Measurements from ENCODE around the gene IRAK1.

IRAK1 gene

GRCh38 chrX:154006947-154007346 is 12.8 kb downstream of the IRAK1 start:
- Histone ChIP-seq H2BK15ac (replicated peaks; ENCODE audit: low read depth) (no peak overlapping the region), H3K79me1 (ENCODE audit: low read length) (no peaks in the 10 kb centered on the region), H3K4ac (ENCODE audit: low read depth, low read length) (no peak overlapping the region), H2AK5ac (ENCODE audit: low read length) (no peak overlapping the region), H3K18ac (ENCODE audit: low read length) (no peak overlapping the region), H3K36me3 (ENCODE audit: control insufficient read depth, insufficient read depth, low read length) (no peaks in the 10 kb centered on the region), H3K27me3 (ENCODE audit: insufficient read depth, low read length, poor library complexity) (no peaks in the 10 kb centered on the region), H2BK5ac (ENCODE audit: low read length) (no peak overlapping the region), H3K79me2 (ENCODE audit: control insufficient read depth, insufficient read depth, low read length) (no peaks in the 10 kb centered on the region), H2BK120ac (ENCODE audit: low read depth, low read length) (no peak overlapping the region), H3K27ac (ENCODE audit: low read depth, low read length) (no peak overlapping the region), H3K9ac (ENCODE audit: low read length) (no peak overlapping the region), H3K56ac (ENCODE audit: low read length) (no peak overlapping the region), H3K4me3 (ENCODE audit: low read length) (no peak overlapping the region), H3K4me2 (ENCODE audit: low read length) (no peak overlapping the region), H4K5ac (ENCODE audit: low read length) (no peak overlapping the region), H3K23ac (ENCODE audit: low read length) (no peak overlapping the region), H3K4me1 (ENCODE audit: control insufficient read depth, low read depth, low read length) (no peaks in the 10 kb centered on the region), H4K8ac (ENCODE audit: low read depth, low read length) (no peak overlapping the region)
- WGBS (ENCODE audit: extremely low coverage, insufficient coverage, low lambda C conversion rate) = no CpG with 5 or more reads among the region's 20 CpGs
- no peak for DNase-seq

- Histone ChIP-seq H3K9ac (ENCODE audit: low read length) (no peak overlapping the region), H3K4me2 (ENCODE audit: low read length) (no peak overlapping the region), H3K27ac (ENCODE audit: low read depth, low read length) (no peak overlapping the region), H4K5ac (ENCODE audit: low read length) (no peak overlapping the region), H3K56ac (ENCODE audit: low read length) (no peak overlapping the region), H2AK5ac (ENCODE audit: low read length) (no peak overlapping the region), H3K27me3 (ENCODE audit: insufficient read depth, low read length, poor library complexity) (no peaks in the 10 kb centered on the region), H2BK5ac (ENCODE audit: low read length) (no peak overlapping the region), H3K23ac (ENCODE audit: low read length) (no peak overlapping the region), H3K36me3 (ENCODE audit: control insufficient read depth, insufficient read depth, low read length) (no peaks in the 10 kb centered on the region), H2BK15ac (replicated peaks; ENCODE audit: low read depth) (no peak overlapping the region), H3K4me3 (ENCODE audit: low read length) (no peak overlapping the region), H2BK120ac (ENCODE audit: low read depth, low read length) (no peak overlapping the region), H3K18ac (ENCODE audit: low read length) (no peak overlapping the region), H3K4me1 (ENCODE audit: control insufficient read depth, low read depth, low read length) (no peaks in the 10 kb centered on the region), H3K4ac (ENCODE audit: low read depth, low read length) (no peak overlapping the region), H3K79me1 (ENCODE audit: low read length) (no peaks in the 10 kb centered on the region), H3K79me2 (ENCODE audit: control insufficient read depth, insufficient read depth, low read length) (no peaks in the 10 kb centered on the region), H4K8ac (ENCODE audit: low read depth, low read length) (no peak overlapping the region)
- WGBS (ENCODE audit: extremely low coverage, insufficient coverage, low lambda C conversion rate) = no CpG with 5 or more reads among the region's 11 CpGs
- no peak for DNase-seq
Observed at GRCh38 chrX:154004315-154004714, 15.4 kb downstream of the IRAK1 start.

- Histone ChIP-seq H2BK5ac (ENCODE audit: low read length) (no peak overlapping the region), H3K9ac (ENCODE audit: low read length) (no peak overlapping the region), H3K27ac (ENCODE audit: low read depth, low read length) (no peak overlapping the region), H3K79me2 (ENCODE audit: control insufficient read depth, insufficient read depth, low read length) (no peaks in the 10 kb centered on the region), H3K4me1 (ENCODE audit: control insufficient read depth, low read depth, low read length) (no peaks in the 10 kb centered on the region), H3K27me3 (ENCODE audit: insufficient read depth, low read length, poor library complexity) (no peaks in the 10 kb centered on the region), H3K4me2 (ENCODE audit: low read length) (no peak overlapping the region), H3K56ac (ENCODE audit: low read length) (peak overlapping the region; percentile 76), H4K5ac (ENCODE audit: low read length) (no peak overlapping the region), H3K23ac (ENCODE audit: low read length) (no peak overlapping the region), H3K36me3 (ENCODE audit: control insufficient read depth, insufficient read depth, low read length) (no peaks in the 10 kb centered on the region), H3K4me3 (ENCODE audit: low read length) (no peak overlapping the region), H3K4ac (ENCODE audit: low read depth, low read length) (peak overlapping the region; percentile 22), H2BK15ac (replicated peaks; ENCODE audit: low read depth) (no peak overlapping the region), H2AK5ac (ENCODE audit: low read length) (no peak overlapping the region), H3K79me1 (ENCODE audit: low read length) (no peaks in the 10 kb centered on the region), H3K18ac (ENCODE audit: low read length) (peak overlapping the region; percentile 33), H2BK120ac (ENCODE audit: low read depth, low read length) (no peak overlapping the region), H4K8ac (ENCODE audit: low read depth, low read length) (no peak overlapping the region)
- peak; percentile 73 for DNase-seq
- WGBS (ENCODE audit: extremely low coverage, insufficient coverage, low lambda C conversion rate) = no CpG with 5 or more reads among the region's 17 CpGs
Observed at GRCh38 chrX:154002215-154002719, 17.4 kb downstream of the IRAK1 start.

GRCh38 chrX:154000051-154000450 is 19.7 kb downstream of the IRAK1 start:
- no peak overlapping the region for H3K18ac ChIP-seq (ENCODE audit: low read length)
- no peak overlapping the region for H3K9ac ChIP-seq (ENCODE audit: low read length)
- H4K8ac ChIP-seq (ENCODE audit: low read depth, low read length) = no peak overlapping the region
- no peak overlapping the region for H3K4me3 ChIP-seq (ENCODE audit: low read length)
- H3K23ac ChIP-seq (ENCODE audit: low read length) = no peak overlapping the region
- no peak overlapping the region for H2BK15ac ChIP-seq (replicated peaks; ENCODE audit: low read depth)
- no CpG with 5 or more reads among the region's 5 CpGs for WGBS (ENCODE audit: extremely low coverage, insufficient coverage, low lambda C conversion rate)
- no peak overlapping the region for H2BK5ac ChIP-seq (ENCODE audit: low read length)
- H3K56ac ChIP-seq (ENCODE audit: low read length) = no peak overlapping the region
- H2BK120ac ChIP-seq (ENCODE audit: low read depth, low read length) = no peak overlapping the region
- H3K27me3 ChIP-seq (ENCODE audit: insufficient read depth, low read length, poor library complexity) = no peaks in the 10 kb centered on the region
- no peak overlapping the region for H2AK5ac ChIP-seq (ENCODE audit: low read length)
- no peaks in the 10 kb centered on the region for H3K79me2 ChIP-seq (ENCODE audit: control insufficient read depth, insufficient read depth, low read length)
- H3K79me1 ChIP-seq (ENCODE audit: low read length) = no peaks in the 10 kb centered on the region
- H3K27ac ChIP-seq (ENCODE audit: low read depth, low read length) = no peak overlapping the region
- DNase-seq = peak; percentile 59
- no peaks in the 10 kb centered on the region for H3K4me1 ChIP-seq (ENCODE audit: control insufficient read depth, low read depth, low read length)
- no peaks in the 10 kb centered on the region for H3K36me3 ChIP-seq (ENCODE audit: control insufficient read depth, insufficient read depth, low read length)
- H3K4me2 ChIP-seq (ENCODE audit: low read length) = no peak overlapping the region
- H4K5ac ChIP-seq (ENCODE audit: low read length) = no peak overlapping the region
- H3K4ac ChIP-seq (ENCODE audit: low read depth, low read length) = no peak overlapping the region

- no peaks in the 10 kb centered on the region for H3K79me1 ChIP-seq (ENCODE audit: low read length)
- H2BK15ac ChIP-seq (replicated peaks; ENCODE audit: low read depth) = no peak overlapping the region
- H3K18ac ChIP-seq (ENCODE audit: low read length) = peak overlapping the region; percentile 45
- H3K79me2 ChIP-seq (ENCODE audit: control insufficient read depth, insufficient read depth, low read length) = no peaks in the 10 kb centered on the region
- no CpG with 5 or more reads among the region's 19 CpGs for WGBS (ENCODE audit: extremely low coverage, insufficient coverage, low lambda C conversion rate)
- H3K4me1 ChIP-seq (ENCODE audit: control insufficient read depth, low read depth, low read length) = no peaks in the 10 kb centered on the region
- no peak overlapping the region for H4K8ac ChIP-seq (ENCODE audit: low read depth, low read length)
- DNase-seq = no peak
- no peak overlapping the region for H2AK5ac ChIP-seq (ENCODE audit: low read length)
- H3K56ac ChIP-seq (ENCODE audit: low read length) = no peak overlapping the region
- no peak overlapping the region for H3K9ac ChIP-seq (ENCODE audit: low read length)
- no peak overlapping the region for H2BK120ac ChIP-seq (ENCODE audit: low read depth, low read length)
- H3K23ac ChIP-seq (ENCODE audit: low read length) = no peak overlapping the region
- no peak overlapping the region for H3K4ac ChIP-seq (ENCODE audit: low read depth, low read length)
- H3K27ac ChIP-seq (ENCODE audit: low read depth, low read length) = no peak overlapping the region
- H3K36me3 ChIP-seq (ENCODE audit: control insufficient read depth, insufficient read depth, low read length) = no peaks in the 10 kb centered on the region
- H3K4me2 ChIP-seq (ENCODE audit: low read length) = no peak overlapping the region
- H4K5ac ChIP-seq (ENCODE audit: low read length) = no peak overlapping the region
- no peak overlapping the region for H2BK5ac ChIP-seq (ENCODE audit: low read length)
- no peaks in the 10 kb centered on the region for H3K27me3 ChIP-seq (ENCODE audit: insufficient read depth, low read length, poor library complexity)
- H3K4me3 ChIP-seq (ENCODE audit: low read length) = no peak overlapping the region
Observed at GRCh38 chrX:153999359-154000037, 20.2 kb downstream of the IRAK1 start.

GRCh38 chrX:153995504-153995903 is 24.2 kb downstream of the IRAK1 start:
- DNase-seq = no peak
- H3K27ac ChIP-seq (ENCODE audit: low read depth, low read length) = no peak overlapping the region
- no peak overlapping the region for H3K4ac ChIP-seq (ENCODE audit: low read depth, low read length)
- H3K4me3 ChIP-seq (ENCODE audit: low read length) = no peak overlapping the region
- H2BK5ac ChIP-seq (ENCODE audit: low read length) = no peak overlapping the region
- H4K5ac ChIP-seq (ENCODE audit: low read length) = no peak overlapping the region
- no peak overlapping the region for H3K18ac ChIP-seq (ENCODE audit: low read length)
- H3K27me3 ChIP-seq (ENCODE audit: insufficient read depth, low read length, poor library complexity) = no peaks in the 10 kb centered on the region
- no peak overlapping the region for H2AK5ac ChIP-seq (ENCODE audit: low read length)
- H3K4me2 ChIP-seq (ENCODE audit: low read length) = no peak overlapping the region
- no peaks in the 10 kb centered on the region for H3K4me1 ChIP-seq (ENCODE audit: control insufficient read depth, low read depth, low read length)
- no peaks in the 10 kb centered on the region for H3K79me2 ChIP-seq (ENCODE audit: control insufficient read depth, insufficient read depth, low read length)
- H3K23ac ChIP-seq (ENCODE audit: low read length) = no peak overlapping the region
- no peaks in the 10 kb centered on the region for H3K79me1 ChIP-seq (ENCODE audit: low read length)
- no peaks in the 10 kb centered on the region for H3K36me3 ChIP-seq (ENCODE audit: control insufficient read depth, insufficient read depth, low read length)
- no peak overlapping the region for H3K56ac ChIP-seq (ENCODE audit: low read length)
- no peak overlapping the region for H4K8ac ChIP-seq (ENCODE audit: low read depth, low read length)
- H3K9ac ChIP-seq (ENCODE audit: low read length) = no peak overlapping the region
- no peak overlapping the region for H2BK120ac ChIP-seq (ENCODE audit: low read depth, low read length)
- no peak overlapping the region for H2BK15ac ChIP-seq (replicated peaks; ENCODE audit: low read depth)
- no CpG with 5 or more reads among the region's 8 CpGs for WGBS (ENCODE audit: extremely low coverage, insufficient coverage, low lambda C conversion rate)

All from mesendoderm (in vitro differentiated cells).